Measurements from ENCODE around the gene HNRNPLL. TPM values are rescaled to one million over a fixed set of nuclear protein-coding genes. Genes with fewer than 3 reads are reported as not detected.

HNRNPLL gene
- total RNA-seq, 1 experiment from 2014 or later, result 59.4 TPM

- intact Hi-C loops (cut with micrococcal nuclease; ENCODE audit: unreplicated experiment), result no loop called here
- Histone ChIP-seq H3K4me3 (ENCODE audit: low read depth, low read length) (no peak overlapping the region), H3K4me1 (peaks cover 2% of the 10 kb centered on the region; the same call in 1 of the 2 replicates), H3K9me3 (no peaks in the 10 kb centered on the region), H3K27me3 (replicated peaks; ENCODE audit: control insufficient read depth, insufficient read depth, low read length) (no peaks in the 10 kb centered on the region), H3K36me3 (ENCODE audit: control insufficient read depth, insufficient read depth, low read length) (peaks cover 3% of the 10 kb centered on the region; the same call in 1 of the 2 replicates)
- no peaks in the 10 kb centered on the region for H3K9me3 Mint-ChIP-seq (ENCODE audit: unreplicated experiment)
- H3K4me1 Mint-ChIP-seq (ENCODE audit: low read depth, unreplicated experiment), result no peaks in the 10 kb centered on the region
- no peak for TF ChIP-seq CTCF (IDR thresholded peaks at IDR 0.05; ENCODE audit: insufficient read depth in 1 of 2, low read depth in 1 of 2, low read length in 1 of 2, severe bottlenecking in 1 of 2, unreplicated experiment in 1 of 2)
- no TSS peak for BruUV-seq (replicated peaks)
- no peak for DNase-seq
- ChIA-PET POLR2A (interaction anchor here (0.5 kb wide), 1 partner anchor 180 kb away, joined by 3 read pairs; no protein-coding TSS in a partner anchor), CTCF (no interaction called here)
- H3K27ac Mint-ChIP-seq (ENCODE audit: unreplicated experiment), result no peak overlapping the region
- no peak overlapping the region for H3K4me3 Mint-ChIP-seq (ENCODE audit: unreplicated experiment)
- peaks cover 35% of the 10 kb centered on the region for H3K36me3 Mint-ChIP-seq (ENCODE audit: insufficient read depth, unreplicated experiment)
- H3K27me3 Mint-ChIP-seq (ENCODE audit: insufficient read depth, unreplicated experiment), result no peaks in the 10 kb centered on the region
Observed at GRCh38 chr2:38571193-38571592, 31.5 kb downstream of the HNRNPLL start.

- Mint-ChIP-seq H3K9me3 (ENCODE audit: unreplicated experiment) (no peaks in the 10 kb centered on the region), H3K4me3 (ENCODE audit: unreplicated experiment) (no peak overlapping the region), H3K4me1 (ENCODE audit: low read depth, unreplicated experiment) (no peaks in the 10 kb centered on the region), H3K27ac (ENCODE audit: unreplicated experiment) (no peak overlapping the region), H3K36me3 (ENCODE audit: insufficient read depth, unreplicated experiment) (peaks cover 51% of the 10 kb centered on the region), H3K27me3 (ENCODE audit: insufficient read depth, unreplicated experiment) (no peaks in the 10 kb centered on the region)
- BruUV-seq (replicated peaks), result no TSS peak
- intact Hi-C loops (cut with micrococcal nuclease; ENCODE audit: unreplicated experiment), result no loop called here
- no peak for TF ChIP-seq CTCF (IDR thresholded peaks at IDR 0.05; ENCODE audit: insufficient read depth in 1 of 2, low read depth in 1 of 2, low read length in 1 of 2, severe bottlenecking in 1 of 2, unreplicated experiment in 1 of 2)
- H3K4me3 ChIP-seq (ENCODE audit: low read depth, low read length), result no peak overlapping the region
- no peaks in the 10 kb centered on the region for H3K27me3 ChIP-seq (replicated peaks; ENCODE audit: control insufficient read depth, insufficient read depth, low read length)
- ChIA-PET POLR2A (no interaction called here), CTCF (interaction anchor here (1.4 kb wide), 1 partner anchor 13 kb away, joined by 4 read pairs; no protein-coding TSS in a partner anchor)
- H3K9me3 ChIP-seq, result no peaks in the 10 kb centered on the region
- peaks cover 2% of the 10 kb centered on the region; the same call in 1 of the 2 replicates for H3K4me1 ChIP-seq
- no peak for DNase-seq
- H3K36me3 ChIP-seq (ENCODE audit: control insufficient read depth, insufficient read depth, low read length), result peaks cover 3% of the 10 kb centered on the region; the same call in 1 of the 2 replicates
Observed at GRCh38 chr2:38568724-38569436, 33.8 kb downstream of the HNRNPLL start.

- H3K36me3 Mint-ChIP-seq (ENCODE audit: insufficient read depth, unreplicated experiment), result peaks cover 54% of the 10 kb centered on the region
- CTCF ChIA-PET, result interaction anchor here (1.1 kb wide), 1 partner anchor 16 kb away, joined by 4 read pairs; no protein-coding TSS in a partner anchor
- no peaks in the 10 kb centered on the region for H3K27me3 Mint-ChIP-seq (ENCODE audit: insufficient read depth, unreplicated experiment)
- no peaks in the 10 kb centered on the region for H3K9me3 Mint-ChIP-seq (ENCODE audit: unreplicated experiment)
- POLR2A ChIA-PET, result no interaction called here
- no peak overlapping the region for H3K27ac Mint-ChIP-seq (ENCODE audit: unreplicated experiment)
- Histone ChIP-seq H3K4me1 (peaks cover 2% of the 10 kb centered on the region; the same call in 1 of the 2 replicates), H3K4me3 (ENCODE audit: low read depth, low read length) (no peak overlapping the region), H3K27me3 (replicated peaks; ENCODE audit: control insufficient read depth, insufficient read depth, low read length) (no peaks in the 10 kb centered on the region), H3K9me3 (no peaks in the 10 kb centered on the region), H3K36me3 (ENCODE audit: control insufficient read depth, insufficient read depth, low read length) (no peaks in the 10 kb centered on the region; the same call in 1 of the 2 replicates)
- no peak for TF ChIP-seq CTCF (IDR thresholded peaks at IDR 0.05; ENCODE audit: insufficient read depth in 1 of 2, low read depth in 1 of 2, low read length in 1 of 2, severe bottlenecking in 1 of 2, unreplicated experiment in 1 of 2)
- no TSS peak for BruUV-seq (replicated peaks)
- H3K4me3 Mint-ChIP-seq (ENCODE audit: unreplicated experiment), result no peak overlapping the region
- H3K4me1 Mint-ChIP-seq (ENCODE audit: low read depth, unreplicated experiment), result no peaks in the 10 kb centered on the region
- no peak for DNase-seq
- intact Hi-C loops (cut with micrococcal nuclease; ENCODE audit: unreplicated experiment), result no loop called here
Observed at GRCh38 chr2:38565333-38565732, 37.4 kb downstream of the HNRNPLL start.

All from Caco-2 (cell line).